ENCODE measurements around the gene SDF2. TPM values are rescaled to one million over a fixed set of nuclear protein-coding genes. Genes with fewer than 3 reads are reported as not detected.

Gene SDF2
- total and polyA plus RNA-seq, 9 of the 15 experiments (the other 6 are each of a cell fraction or from before 2014, with no cell fraction given), result 41.2 to 132 (median 65.6) TPM

DNA sequence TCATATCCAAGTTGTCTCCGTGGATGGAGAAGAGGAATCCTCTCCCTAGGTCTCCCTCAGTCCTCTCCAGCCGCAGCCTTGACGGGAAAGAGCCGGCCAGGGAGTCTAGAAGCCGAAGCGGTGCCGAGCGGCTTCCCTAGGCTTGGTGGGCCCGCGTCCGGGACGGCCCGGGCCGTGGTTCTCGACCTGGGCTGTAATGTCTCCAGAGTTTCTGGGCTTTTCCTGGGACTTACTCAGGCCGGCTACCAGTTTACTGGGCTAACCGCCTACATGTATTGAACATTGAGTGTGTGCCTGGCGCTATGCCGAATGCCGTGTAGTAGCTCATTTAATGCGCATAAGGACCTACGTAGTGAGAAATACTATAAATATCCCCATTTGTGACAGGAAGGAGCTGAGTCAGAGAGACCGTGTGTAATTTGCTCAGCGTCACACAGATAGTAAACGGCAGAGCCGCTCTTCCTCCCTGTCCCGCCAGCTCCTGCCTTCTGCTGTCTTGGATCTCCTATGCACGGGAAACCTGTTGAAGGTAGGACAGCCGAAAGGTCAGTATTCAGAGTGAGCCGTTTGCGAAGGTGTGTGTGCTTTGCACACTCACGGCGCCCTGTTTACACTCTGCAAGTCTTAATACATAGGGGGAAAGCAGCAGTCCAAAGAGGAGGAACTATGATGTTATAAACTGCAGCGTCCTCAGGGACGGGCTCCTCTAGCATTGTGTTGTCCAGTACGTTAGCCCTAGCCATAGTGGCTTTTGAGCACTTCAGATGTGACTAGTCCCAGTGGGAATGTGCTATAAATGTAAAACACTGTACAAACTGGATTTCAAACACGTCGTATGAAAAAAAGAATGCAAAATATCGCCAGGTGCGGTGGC is 62.2 kb downstream of the SDF2 start (continued):
- TF ChIP-seq, protein P1, sequence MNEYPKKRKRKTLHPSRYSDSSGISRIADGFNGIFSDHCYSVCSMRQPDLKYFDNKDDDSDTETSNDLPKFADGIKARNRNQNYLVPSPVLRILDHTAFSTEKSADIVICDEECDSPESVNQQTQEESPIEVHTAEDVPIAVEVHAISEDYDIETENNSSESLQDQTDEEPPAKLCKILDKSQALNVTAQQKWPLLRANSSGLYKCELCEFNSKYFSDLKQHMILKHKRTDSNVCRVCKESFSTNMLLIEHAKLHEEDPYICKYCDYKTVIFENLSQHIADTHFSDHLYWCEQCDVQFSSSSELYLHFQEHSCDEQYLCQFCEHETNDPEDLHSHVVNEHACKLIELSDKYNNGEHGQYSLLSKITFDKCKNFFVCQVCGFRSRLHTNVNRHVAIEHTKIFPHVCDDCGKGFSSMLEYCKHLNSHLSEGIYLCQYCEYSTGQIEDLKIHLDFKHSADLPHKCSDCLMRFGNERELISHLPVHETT (CRISPR knock-in tag; conservative IDR thresholded peaks at IDR 0.05 in 1 of 2, IDR thresholded peaks at IDR 0.05 in 1 of 2), result peak in 1 of 2 experiments; percentile 33; a peak in 1 of 4 replicates
- TF ChIP-seq KLF6 (CRISPR knock-in tag; IDR thresholded peaks at IDR 0.05; ENCODE audit: borderline replicate concordance) (no peak), ZKSCAN3 (CRISPR knock-in tag; IDR thresholded peaks at IDR 0.05) (no peak), KDM1A (IDR thresholded peaks at IDR 0.05) (peak in 1 of 2 experiments; percentile 32; a peak in 2 of 4 replicates), ZNF592 (IDR thresholded peaks at IDR 0.05) (peak; percentile 79; the same call in 1 of the 2 replicates), CXXC5 (CRISPR knock-in tag; IDR thresholded peaks at IDR 0.05) (no peak; the same call in none of the 2 replicates), POLR3A (IDR thresholded peaks at IDR 0.05; ENCODE audit: borderline replicate concordance, extremely low read depth, insufficient read depth, insufficient read length) (no peak), SREBF2 (CRISPR knock-in tag; IDR thresholded peaks at IDR 0.05) (0 out of 2 replicates have a peak, but pooled peaks have one; percentile 61), HDAC3 (IDR thresholded peaks at IDR 0.05; ENCODE audit: borderline replicate concordance, partially characterized antibody) (no peak), ZNF253 (CRISPR knock-in tag; conservative IDR thresholded peaks at IDR 0.05) (no peak), ZBTB2 (IDR thresholded peaks at IDR 0.05) (no peak), PHF8 (IDR thresholded peaks at IDR 0.05; ENCODE audit: borderline replicate concordance, low read length) (no peak), HNRNPLL (IDR thresholded peaks at IDR 0.05; ENCODE audit: low read depth, low read length, poor library complexity, severe bottlenecking) (peak; percentile 54), DIDO1 (tag; IDR thresholded peaks at IDR 0.05; ENCODE audit: low read depth) (no peak), TCF7 (IDR thresholded peaks at IDR 0.05; ENCODE audit: borderline replicate concordance) (no peak), GATAD2B (IDR thresholded peaks at IDR 0.05; ENCODE audit: borderline replicate concordance) (no peak)
- TF ChIP-seq, protein P2, sequence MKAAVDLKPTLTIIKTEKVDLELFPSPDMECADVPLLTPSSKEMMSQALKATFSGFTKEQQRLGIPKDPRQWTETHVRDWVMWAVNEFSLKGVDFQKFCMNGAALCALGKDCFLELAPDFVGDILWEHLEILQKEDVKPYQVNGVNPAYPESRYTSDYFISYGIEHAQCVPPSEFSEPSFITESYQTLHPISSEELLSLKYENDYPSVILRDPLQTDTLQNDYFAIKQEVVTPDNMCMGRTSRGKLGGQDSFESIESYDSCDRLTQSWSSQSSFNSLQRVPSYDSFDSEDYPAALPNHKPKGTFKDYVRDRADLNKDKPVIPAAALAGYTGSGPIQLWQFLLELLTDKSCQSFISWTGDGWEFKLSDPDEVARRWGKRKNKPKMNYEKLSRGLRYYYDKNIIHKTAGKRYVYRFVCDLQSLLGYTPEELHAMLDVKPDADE (conservative IDR thresholded peaks at IDR 0.05; ENCODE audit: control insufficient read depth, low read depth, low read length), result no peak
